CD4-positive, alpha-beta T cell treated with Interleukin-21 for 1 hour (primary cell): Measurements from ENCODE around the gene C6orf58.

Experiments used
- DNase-seq: peaks from one replicate; pipeline ENCODE4 v3.0.0-alpha.2; 2020

The C6orf58 gene

DNA sequence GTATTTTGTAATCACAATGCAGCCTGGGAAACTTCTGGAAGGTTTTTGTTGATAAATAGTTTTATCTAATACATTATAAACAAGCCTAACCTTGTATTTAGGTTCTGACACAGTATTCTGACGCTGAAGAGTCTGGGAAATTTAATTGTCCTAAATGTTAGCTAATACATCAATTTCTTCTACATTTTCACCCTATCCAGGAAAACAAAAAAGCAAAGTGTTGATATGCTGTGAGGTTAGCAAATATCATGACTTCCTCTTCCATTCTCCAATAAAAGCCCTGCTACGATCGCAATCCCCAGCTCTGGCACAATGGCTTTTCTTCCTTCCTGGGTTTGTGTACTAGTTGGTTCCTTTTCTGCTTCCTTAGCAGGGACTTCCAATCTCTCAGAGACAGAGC lies at the start of gene C6orf58:
Gene C6orf58, plus strand, starts transcription at position 301 of the 400 bp plus-strand sequence. Its CDS starts 12 bp downstream, at position 313.
- no peak for DNase-seq

DNA sequence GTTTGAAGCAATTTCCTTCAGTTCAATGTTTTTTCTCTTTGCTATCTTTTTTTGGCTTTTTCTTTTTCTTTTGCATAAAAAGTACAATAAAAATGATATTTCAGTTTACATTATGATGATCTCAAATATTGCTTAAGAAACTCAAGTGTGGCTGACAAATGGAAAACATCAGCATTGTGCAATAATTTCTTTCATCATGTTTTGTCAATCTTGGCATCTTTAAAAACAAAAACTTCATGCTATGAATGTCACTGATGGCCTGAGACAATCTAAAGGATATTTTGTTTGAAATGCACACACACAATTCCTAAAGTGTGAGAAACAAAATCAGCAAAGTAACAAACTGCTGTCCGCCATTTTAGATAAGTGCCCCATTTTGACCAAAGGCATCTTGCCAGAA lies 44.0 kb upstream of the C6orf58 start:
- no peak for DNase-seq

DNA sequence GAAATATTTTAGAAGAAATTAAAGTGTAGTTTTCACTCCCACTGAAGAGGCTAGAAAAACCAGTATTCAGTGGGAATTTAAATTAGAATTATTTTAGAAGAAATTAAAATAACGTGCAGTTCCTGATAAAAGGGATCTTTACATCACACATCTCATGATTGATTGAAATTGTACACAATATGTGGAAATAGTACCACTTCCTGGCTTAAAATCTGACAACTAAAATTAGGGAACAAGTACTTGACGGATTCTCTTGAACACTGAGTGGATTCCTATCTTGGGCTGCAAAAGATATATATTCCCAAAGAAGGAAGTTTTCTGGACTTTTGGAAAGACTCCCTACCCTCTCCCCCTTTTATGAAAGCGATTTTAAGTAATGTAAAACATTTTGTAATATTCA lies 43.2 kb upstream of the C6orf58 start:
- DNase-seq, result no peak

- no peak for DNase-seq
These were observed 38.2 kb upstream of the C6orf58 start for GRCh38 chr6:127538750-127539264.

- DNase-seq, result no peak
These were observed 37.7 kb upstream of the C6orf58 start for GRCh38 chr6:127539272-127539671.

DNA sequence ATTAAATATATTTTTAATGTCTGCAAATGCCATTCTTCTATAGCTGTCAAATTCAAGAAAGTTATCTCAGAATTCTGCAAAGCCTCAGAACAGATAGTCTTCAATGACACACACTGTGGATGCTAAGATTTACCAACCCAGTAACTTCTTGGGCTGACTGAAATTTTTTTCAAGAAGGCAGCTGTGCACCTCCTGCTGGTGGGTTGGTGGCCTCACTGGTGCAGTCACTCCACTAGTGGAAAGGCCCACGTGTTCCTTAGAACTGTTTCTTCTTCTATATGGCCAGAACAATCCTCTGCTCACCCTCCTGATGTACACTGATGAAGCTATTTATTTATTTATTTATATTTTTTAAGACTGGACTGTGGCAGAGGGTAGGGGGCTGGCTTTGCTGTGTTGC lies 29.8 kb upstream of the C6orf58 start:
- peak; percentile 7 for DNase-seq

DNA sequence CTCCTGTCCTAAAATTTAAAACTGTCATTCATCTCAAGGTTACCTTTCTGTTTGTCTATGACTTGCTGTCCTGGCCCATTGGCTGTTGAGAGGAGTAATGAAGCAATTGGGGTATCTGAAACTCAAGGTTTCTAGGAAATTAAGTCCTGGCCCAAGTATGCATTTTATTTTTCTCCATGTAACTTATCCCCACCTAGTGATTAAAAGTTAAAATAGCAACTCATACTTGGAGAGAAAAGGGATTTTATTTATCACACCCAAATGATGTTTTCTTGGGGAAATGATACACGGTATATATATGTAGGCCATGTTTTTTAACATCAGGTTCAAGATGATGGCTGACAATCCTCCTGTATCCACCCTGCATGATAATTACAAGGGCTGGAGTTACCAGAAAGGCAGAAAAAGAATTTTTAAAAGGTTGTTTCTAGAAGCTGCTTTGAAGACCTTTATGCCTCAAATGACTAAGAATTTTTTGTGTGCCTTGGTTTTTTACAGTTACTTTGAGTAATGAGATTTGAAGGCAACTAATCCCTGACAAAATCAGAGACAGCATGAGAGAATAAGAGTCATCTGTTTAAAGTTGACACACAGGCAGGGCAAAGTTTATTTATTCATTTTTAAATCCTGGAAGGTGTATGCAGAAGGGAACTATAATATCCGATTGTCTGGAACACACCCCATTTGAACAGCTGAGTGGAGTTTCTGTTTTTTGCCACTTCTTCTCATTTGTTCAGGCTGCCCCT lies 28.9 kb upstream of the C6orf58 start:
- DNase-seq, result no peak

- no peak for DNase-seq
These were observed 26.6 kb upstream of the C6orf58 start for GRCh38 chr6:127550403-127550802.

GRCh38 chr6:127554435-127555006 lies 22.5 kb upstream of the C6orf58 start:
- peak; percentile 29 for DNase-seq

GRCh38 chr6:127561660-127562059 lies 15.3 kb upstream of the C6orf58 start:
- no peak for DNase-seq

DNA sequence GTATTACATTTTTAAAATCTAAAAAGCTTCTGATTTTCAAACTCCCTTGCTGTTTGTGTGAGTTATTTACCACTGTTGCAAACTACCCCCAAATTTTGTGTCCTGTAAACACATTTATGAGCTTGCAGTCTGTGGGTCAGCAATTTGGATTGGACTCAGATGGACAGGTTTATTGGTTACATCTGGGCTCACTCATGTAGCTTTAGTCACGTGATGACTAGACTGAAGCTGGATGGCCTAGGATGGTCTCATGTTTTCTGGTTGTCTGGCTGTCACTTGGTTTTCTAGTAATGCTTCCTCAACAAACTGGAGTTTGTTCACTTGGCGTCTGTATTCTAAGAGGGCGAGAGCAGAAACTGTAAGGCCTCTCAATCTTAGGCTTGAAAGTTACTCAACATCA lies 12.2 kb upstream of the C6orf58 start:
- no peak for DNase-seq

- no peak for DNase-seq
These were observed 10.9 kb upstream of the C6orf58 start for GRCh38 chr6:127566119-127566518.

GRCh38 chr6:127566651-127567050 lies 10.3 kb upstream of the C6orf58 start:
- DNase-seq, result no peak

DNA sequence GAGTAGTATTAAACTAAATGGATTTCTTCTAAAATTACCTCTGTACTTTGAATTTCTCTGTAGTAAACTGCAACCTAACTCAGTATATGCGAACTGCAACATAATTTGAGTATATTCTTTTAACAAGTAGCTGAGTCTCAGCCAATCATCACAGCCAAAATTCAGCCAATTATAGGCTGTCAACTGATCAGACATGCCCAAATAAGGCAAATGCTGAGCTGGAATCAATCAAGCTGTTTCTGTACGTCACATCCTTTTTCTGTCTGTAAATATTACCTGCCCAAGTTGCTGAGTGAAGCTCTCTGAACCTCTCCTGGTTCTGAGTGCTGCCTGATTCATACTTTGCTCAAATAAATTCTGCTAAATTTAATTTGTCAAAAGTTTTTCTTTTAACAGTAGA lies 9.5 kb upstream of the C6orf58 start:
- DNase-seq, result no peak

DNA sequence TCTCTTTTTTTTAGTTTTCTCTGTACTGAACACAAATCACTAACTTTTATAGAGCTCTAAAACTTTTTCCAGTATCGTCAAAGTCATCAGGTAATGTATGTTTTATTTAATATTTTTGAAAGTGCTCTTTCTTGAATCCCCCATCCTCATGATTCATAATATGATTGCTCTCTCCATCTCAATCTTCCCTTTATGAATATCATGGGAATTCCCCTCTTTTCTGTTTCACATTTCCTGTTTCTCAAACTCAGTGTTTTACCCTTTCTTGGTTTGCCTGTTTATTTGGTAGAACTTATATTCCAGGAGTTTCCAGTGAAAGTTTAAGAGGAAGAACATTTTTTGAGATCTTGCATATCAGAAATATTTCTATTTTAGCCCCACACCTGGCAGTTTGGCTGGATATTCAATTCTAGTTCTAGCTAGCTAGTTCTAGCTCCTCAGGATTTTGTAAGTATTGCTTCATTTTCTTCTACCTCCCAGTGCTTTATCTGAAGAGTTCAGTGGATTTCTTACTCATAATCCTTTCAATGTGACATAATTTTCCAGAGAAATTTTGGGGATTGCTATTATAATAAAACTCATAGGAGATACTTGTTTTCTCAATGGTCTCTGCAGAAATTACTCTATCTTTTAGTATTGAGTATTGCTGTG lies 6.1 kb upstream of the C6orf58 start:
- DNase-seq, result no peak

DNA sequence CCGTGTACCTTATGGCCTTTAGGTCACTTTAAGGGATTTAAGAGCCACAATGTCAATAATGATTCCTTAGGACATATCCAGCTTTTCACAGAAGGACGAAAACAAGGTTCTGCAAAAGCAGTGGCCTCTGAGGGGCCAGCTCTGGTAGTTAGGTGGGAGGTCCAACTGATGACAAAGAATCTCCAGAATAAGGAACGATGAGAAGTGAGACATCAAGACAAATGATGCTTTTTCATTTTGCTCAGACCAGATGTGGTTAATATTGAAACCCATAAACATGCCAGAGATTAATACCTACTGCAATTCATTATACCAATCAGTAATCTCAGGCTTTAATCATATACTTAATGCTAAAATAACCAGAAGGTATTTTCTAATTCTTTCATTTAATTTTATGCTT lies 1.9 kb downstream of the C6orf58 start:
- DNase-seq, result no peak

DNA sequence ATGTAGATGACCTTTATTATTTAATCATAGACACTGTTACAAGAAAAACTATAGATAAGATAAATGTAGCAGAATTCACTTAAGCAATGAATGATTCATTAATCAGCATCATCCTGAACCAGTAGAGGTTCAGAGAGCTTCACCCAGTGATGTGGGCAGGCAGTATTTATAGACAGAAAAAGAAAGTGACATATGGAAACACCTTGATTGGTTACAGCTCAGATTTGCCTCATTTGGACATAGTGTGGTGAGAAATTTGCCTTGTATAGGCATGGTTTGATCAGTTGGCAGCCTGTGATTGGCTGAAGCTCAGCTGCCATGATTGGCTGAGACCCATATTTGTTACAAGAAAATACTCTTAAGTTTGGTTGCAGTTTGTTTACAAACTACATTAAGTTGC lies 4.6 kb downstream of the C6orf58 start:
- DNase-seq, result no peak

DNA sequence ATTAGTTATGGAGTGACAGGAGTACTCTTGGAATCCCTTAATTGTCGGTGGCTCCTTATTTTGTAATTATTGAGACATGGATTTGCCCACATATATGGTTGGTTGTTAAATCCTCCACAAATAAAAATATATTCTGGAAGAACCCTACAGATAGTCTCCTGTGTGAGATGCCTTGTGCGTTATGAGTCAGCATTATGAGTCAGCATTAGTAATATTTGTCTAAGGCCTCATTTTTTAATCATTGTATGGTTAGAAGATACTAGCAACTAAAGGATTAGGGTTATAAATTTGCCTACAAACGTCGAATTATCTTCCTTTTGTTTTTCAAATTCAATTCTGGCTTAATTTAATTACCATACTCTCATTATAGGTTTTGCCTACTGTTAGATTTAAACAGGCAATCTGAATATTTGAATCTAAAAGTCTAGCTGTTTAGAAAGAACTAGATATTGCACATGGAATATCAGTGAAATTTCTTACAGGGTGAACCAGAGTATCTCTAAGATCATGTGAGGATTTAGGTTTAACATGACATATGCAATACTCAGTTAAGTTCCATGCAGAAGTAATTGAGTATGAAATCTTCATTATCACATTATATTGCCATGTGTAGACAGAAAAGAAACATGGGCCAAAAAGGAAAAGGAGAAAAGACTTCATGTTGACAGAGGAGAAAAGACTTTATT lies 5.9 kb downstream of the C6orf58 start:
- DNase-seq, result no peak

GRCh38 chr6:127585123-127585522 lies 8.1 kb downstream of the C6orf58 start:
- DNase-seq, result no peak

GRCh38 chr6:127586372-127586771 lies 9.4 kb downstream of the C6orf58 start:
- no peak for DNase-seq

DNA sequence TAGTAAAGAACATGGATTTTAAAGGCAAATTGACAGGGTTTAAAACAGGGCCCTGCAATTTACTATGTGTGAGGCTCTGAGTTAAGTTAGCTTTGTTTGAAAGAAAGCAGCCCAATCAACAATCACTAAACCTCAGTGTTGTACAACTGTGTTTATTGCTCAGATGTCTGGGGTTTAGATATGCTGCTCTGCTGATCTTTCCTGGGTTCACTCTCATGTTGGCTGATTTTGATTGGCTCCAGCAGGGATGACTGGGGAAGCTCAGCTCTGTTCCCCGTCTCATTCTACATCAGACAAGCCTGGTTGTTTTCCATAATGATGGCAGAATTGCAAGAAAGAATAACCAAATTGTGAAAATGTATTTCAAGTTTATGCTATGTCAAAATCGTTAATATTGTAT lies 10.9 kb downstream of the C6orf58 start:
- no peak for DNase-seq

GRCh38 chr6:127589135-127589534 lies 12.2 kb downstream of the C6orf58 start:
- no peak for DNase-seq

DNA sequence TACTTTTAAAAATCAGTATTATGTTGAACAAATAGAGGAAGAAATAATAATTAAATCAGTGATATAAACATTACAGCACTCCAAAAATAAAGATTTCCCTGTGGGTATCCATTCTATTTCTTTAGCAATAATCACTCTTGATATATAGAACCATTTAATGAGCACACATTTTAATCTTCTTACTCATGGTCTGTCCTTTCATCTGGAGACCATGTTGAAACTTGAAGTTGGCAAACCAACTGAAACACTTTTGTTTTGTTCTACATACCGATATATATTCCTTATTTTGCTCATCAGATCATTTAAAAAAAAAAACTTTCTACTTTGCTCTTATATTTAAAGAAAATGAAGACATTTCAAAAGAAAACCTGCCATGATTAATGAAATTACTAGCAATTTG lies 13.4 kb downstream of the C6orf58 start:
- no peak for DNase-seq

DNA sequence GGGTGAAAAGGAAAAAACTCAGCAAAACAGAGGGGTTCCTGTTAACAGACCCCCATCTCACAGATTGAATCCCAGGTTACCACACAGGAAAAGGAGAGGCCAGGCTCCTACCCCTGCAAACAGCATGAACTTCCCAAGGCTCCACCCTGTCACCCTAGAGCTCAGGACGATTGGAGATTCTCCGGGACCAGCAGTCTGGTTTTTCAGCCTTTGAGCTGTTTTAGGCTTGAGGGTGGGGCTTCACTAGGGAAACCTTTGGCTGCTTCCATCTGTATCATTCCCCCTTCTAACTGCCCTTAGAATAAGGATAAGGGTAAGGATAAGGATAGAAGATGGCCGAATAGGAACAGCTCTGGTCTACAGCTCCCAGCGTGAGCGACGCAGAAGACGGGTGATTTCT lies 16.0 kb downstream of the C6orf58 start:
- DNase-seq, result no peak
